Esophagus muscularis mucosa (tissue), 4 donors: ENCODE data around the gene ZDHHC8.

Experiments used
- EP300 ChIP-seq: sonication (generic); formaldehyde crosslinking; IDR thresholded peaks from one replicate; pipeline ENCODE4 v1.6.1; 2017; ENCODE audit warnings: antibody characterized with exemption
- POLR2A ChIP-seq: fragments of 450-650 bp; IDR thresholded peaks from one replicate; pipeline ENCODE4 v1.6.1; 2017; ENCODE audit warnings: antibody characterized with exemption, moderate library complexity, mild to moderate bottlenecking, low read depth
- TF ChIP-seq, protein P1 (sequence below), 3 experiments: fragments of 200-600 bp in 2 of 3; fragments of 450-650 bp in 1 of 3; sonication (generic) in 2 of 3; IDR thresholded peaks; one replicate each; pipeline ENCODE4 v1.5.1; 2017 to 2019; ENCODE audit warnings: antibody characterized with exemption in 3 of 3, mild to moderate bottlenecking in 2 of 3, moderate library complexity in 1 of 3

DNA sequence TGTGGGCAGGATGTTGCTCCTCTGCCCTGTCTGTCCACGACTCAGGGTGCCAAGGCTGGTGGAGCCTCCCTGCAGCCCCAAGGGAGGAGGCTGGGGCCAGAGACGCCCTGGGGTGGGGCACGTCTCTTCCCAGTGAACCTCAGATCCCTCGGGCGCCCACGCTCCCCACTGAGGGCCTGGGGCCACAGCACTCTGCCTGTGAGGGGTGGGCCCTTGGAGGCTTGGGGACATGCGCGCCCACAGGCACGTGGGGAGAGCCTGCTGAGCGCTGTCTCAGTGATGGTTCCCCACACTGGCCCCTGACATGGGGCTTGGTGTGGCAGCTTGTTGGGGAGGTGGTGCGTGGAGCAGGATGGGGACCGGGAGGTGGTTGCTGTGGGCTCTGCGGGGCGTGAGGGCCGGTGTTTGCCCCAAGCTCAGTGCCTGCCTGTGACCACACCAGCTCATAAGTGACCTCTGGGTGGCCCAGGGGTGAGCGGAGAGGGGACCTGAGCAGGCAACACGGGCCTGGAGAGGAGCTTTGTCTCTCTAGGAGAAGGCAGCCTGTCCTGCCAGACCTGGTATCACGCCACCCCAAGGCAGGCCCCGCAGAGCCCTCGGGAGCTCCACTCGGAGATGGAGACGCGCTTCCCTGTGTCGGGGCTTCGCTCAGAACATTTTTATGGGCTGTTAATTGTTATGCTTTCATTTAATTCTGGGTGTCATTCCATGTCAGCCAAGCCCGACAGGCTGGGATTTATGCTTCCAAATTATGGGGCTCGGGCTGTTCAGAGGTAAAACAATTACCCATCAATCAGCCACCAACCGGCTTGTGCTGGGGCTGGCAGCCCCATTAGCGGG, 46.7 kb downstream of the ZDHHC8 start:
- TF ChIP-seq, protein P1, sequence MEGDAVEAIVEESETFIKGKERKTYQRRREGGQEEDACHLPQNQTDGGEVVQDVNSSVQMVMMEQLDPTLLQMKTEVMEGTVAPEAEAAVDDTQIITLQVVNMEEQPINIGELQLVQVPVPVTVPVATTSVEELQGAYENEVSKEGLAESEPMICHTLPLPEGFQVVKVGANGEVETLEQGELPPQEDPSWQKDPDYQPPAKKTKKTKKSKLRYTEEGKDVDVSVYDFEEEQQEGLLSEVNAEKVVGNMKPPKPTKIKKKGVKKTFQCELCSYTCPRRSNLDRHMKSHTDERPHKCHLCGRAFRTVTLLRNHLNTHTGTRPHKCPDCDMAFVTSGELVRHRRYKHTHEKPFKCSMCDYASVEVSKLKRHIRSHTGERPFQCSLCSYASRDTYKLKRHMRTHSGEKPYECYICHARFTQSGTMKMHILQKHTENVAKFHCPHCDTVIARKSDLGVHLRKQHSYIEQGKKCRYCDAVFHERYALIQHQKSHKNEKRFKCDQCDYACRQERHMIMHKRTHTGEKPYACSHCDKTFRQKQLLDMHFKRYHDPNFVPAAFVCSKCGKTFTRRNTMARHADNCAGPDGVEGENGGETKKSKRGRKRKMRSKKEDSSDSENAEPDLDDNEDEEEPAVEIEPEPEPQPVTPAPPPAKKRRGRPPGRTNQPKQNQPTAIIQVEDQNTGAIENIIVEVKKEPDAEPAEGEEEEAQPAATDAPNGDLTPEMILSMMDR (IDR thresholded peaks at IDR 0.05), result no peak
- TF ChIP-seq POLR2A (no peak), EP300 (no peak)
